Inferior parietal cortex (tissue), 1 donor: Measurements from ENCODE around the gene TAF11L2.
"Not testable (repeated sequence)": the region's sequence is repeated elsewhere in the genome, so short reads cannot be mapped to it uniquely, and the experiment has no call there.

Source experiments
- DNase-seq: peaks from one replicate; pipeline ENCODE4 v3.0.0-alpha.2; 2016; ENCODE audit errors: extremely low spot score

The TAF11L2 gene

GRCh38 chr5:17526504-17526903 lies 28.5 kb downstream of the TAF11L2 start:
- DNase-seq = not testable (repeated sequence)

- not testable (repeated sequence) for DNase-seq
These were observed 30.3 kb downstream of the TAF11L2 start, which contains the start of gene TAF11L6 for GRCh38 chr5:17528369-17528768. TSS of gene TAF11L6 (plus strand) at chr5:17528669.
